ENCODE results near the gene CMBL. TPM values are rescaled to one million over a fixed set of nuclear protein-coding genes. Genes with fewer than 3 reads are reported as not detected.

CMBL gene
- total RNA-seq, 1 experiment from 2014 or later: 12.9 TPM

DNA sequence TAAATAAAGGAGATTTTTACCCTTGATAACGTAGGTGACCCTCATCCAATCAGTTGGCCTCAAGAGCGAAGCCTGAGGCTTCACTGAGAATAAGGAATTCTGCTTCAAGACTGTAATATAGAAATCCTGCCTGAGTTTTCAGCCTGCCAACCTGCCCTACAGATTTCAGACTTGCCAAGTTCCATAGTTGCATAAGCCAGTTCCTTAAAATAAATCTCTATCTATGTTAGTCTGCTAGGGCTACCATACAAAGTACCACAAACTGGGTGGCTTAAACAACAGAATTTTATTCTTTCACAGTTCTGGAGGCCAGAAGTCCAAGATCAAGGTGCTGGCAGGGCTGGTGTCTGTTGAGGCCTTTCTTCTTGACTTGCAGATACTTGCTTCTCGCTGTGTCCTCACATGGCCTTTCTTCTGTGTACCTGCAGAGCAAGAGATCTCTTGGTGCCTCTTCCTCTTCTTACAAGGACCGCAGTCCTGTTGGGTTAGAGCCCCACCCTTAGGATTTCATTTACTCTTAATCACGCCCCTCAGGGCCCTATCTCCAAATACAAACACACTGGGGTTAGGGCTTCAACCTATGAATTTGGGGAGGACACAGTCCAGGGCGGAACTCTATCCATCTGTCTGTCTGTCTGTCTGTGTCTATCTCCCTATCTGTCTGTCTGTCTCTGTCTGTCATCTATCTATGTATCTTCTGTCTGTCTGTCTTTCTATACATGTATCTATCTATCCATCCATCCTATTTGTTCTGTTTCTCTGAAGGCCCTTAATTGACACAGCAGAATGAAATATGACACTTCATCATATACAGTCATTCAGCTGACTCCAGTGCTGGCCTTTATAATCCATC lies 17.0 kb upstream of the CMBL start:
- BruUV-seq (replicated peaks): no TSS peak
- H3K4me3 Mint-ChIP-seq (ENCODE audit: low read depth, unreplicated experiment): no peak overlapping the region
- DNase-seq: no peak
- intact Hi-C loops (cut with micrococcal nuclease; ENCODE audit: unreplicated experiment): no loop called here
- H3K4me1 Mint-ChIP-seq (ENCODE audit: low read depth, unreplicated experiment): no peaks in the 10 kb centered on the region
- no peaks in the 10 kb centered on the region for H3K36me3 Mint-ChIP-seq (ENCODE audit: insufficient read depth, unreplicated experiment)
- H3K27me3 Mint-ChIP-seq (ENCODE audit: unreplicated experiment): peaks cover under 1% of the 10 kb centered on the region
- no peaks in the 10 kb centered on the region for H3K9me3 Mint-ChIP-seq (ENCODE audit: low read depth, unreplicated experiment)
- CTCF ChIA-PET: interaction anchor here (0.7 kb wide), 1 partner anchor 20 kb away, joined by 5 read pairs; no protein-coding TSS in a partner anchor
- TF ChIP-seq CTCF (IDR thresholded peaks at IDR 0.05; ENCODE audit: unreplicated experiment): no peak
- H3K27ac Mint-ChIP-seq (ENCODE audit: unreplicated experiment): no peak overlapping the region

DNA sequence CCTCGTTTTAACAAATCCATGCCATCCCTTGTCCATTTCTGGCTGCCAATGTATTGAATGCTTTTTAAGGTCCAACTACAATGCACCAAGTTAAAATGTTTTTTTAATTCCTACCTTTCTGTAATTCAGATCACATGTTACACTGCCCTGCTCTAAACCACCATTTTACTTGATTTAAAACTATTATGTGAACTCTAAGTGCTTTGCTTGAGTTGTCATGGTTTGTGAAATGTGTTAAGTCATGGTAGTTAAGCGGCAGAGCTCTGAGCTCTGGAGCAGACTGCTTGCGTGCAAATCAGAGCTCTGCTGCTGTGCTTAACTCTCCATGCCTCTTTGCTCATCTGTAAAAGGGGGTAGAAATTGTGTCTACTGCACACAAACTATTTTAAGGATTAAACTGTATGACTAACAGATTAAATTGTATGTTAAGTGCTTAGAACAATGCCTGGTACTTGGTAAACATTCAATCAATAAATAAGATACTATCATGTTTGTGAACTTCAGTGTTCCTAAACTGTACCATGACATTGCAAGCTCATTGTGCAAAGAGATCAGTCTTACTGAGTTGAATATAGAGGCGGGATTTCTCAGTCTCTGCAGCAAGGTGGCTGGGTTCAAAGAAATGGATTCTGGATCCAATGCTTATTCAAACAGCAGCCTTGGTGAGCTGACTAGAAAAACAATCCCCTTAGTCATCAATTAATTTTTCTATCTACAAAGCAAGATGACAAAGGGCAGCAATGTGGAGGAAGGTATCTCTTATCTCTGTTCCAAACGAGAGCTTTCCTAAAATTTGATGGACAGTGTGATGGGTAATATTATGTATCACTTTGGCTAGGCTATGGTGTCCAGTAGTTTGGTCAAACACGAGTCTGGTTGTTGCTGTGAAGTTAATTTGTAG lies 16.1 kb upstream of the CMBL start:
- no TSS peak for BruUV-seq (replicated peaks)
- no peak overlapping the region for H3K27ac Mint-ChIP-seq (ENCODE audit: unreplicated experiment)
- intact Hi-C loops (cut with micrococcal nuclease; ENCODE audit: unreplicated experiment): no loop called here
- no peak overlapping the region for H3K4me3 Mint-ChIP-seq (ENCODE audit: low read depth, unreplicated experiment)
- H3K4me1 Mint-ChIP-seq (ENCODE audit: low read depth, unreplicated experiment): no peaks in the 10 kb centered on the region
- TF ChIP-seq CTCF (IDR thresholded peaks at IDR 0.05; ENCODE audit: unreplicated experiment): no peak
- H3K36me3 Mint-ChIP-seq (ENCODE audit: insufficient read depth, unreplicated experiment): no peaks in the 10 kb centered on the region
- no peaks in the 10 kb centered on the region for H3K27me3 Mint-ChIP-seq (ENCODE audit: unreplicated experiment)
- CTCF ChIA-PET: no interaction called here
- H3K9me3 Mint-ChIP-seq (ENCODE audit: low read depth, unreplicated experiment): no peaks in the 10 kb centered on the region
- no peak for DNase-seq

GRCh38 chr5:10321882-10322281 lies 14.2 kb upstream of the CMBL start:
- no peaks in the 10 kb centered on the region for H3K36me3 Mint-ChIP-seq (ENCODE audit: insufficient read depth, unreplicated experiment)
- CTCF ChIA-PET: no interaction called here
- no peaks in the 10 kb centered on the region for H3K9me3 Mint-ChIP-seq (ENCODE audit: low read depth, unreplicated experiment)
- no peaks in the 10 kb centered on the region for H3K27me3 Mint-ChIP-seq (ENCODE audit: unreplicated experiment)
- BruUV-seq (replicated peaks): no TSS peak
- DNase-seq: no peak
- H3K27ac Mint-ChIP-seq (ENCODE audit: unreplicated experiment): no peak overlapping the region
- no peak for TF ChIP-seq CTCF (IDR thresholded peaks at IDR 0.05; ENCODE audit: unreplicated experiment)
- H3K4me3 Mint-ChIP-seq (ENCODE audit: low read depth, unreplicated experiment): no peak overlapping the region
- no peaks in the 10 kb centered on the region for H3K4me1 Mint-ChIP-seq (ENCODE audit: low read depth, unreplicated experiment)
- intact Hi-C loops (cut with micrococcal nuclease; ENCODE audit: unreplicated experiment): no loop called here

DNA sequence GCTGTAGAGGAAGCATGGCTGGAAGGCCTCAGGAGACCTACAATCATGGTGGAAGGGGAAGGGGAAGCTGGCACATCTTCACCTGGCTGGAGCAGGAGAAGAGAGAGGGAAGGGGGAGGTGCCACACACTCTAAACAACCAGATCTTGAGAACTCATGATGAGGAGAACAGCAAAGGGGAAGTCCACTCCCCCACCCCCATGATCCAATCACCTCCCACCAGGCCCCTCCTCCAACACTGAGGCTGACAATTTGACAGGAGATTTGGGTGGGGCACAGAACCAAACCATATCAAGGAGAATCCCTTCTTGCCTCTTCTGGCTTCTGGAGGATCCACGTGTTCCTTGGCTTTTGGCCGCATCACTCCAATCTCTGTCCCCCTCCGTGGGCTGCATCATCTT lies 13.1 kb upstream of the CMBL start:
- no TSS peak for BruUV-seq (replicated peaks)
- no peak for TF ChIP-seq CTCF (IDR thresholded peaks at IDR 0.05; ENCODE audit: unreplicated experiment)
- CTCF ChIA-PET: no interaction called here
- intact Hi-C loops (cut with micrococcal nuclease; ENCODE audit: unreplicated experiment): no loop called here
- Mint-ChIP-seq H3K27ac (ENCODE audit: unreplicated experiment) (no peak overlapping the region), H3K4me1 (ENCODE audit: low read depth, unreplicated experiment) (no peaks in the 10 kb centered on the region), H3K27me3 (ENCODE audit: unreplicated experiment) (no peaks in the 10 kb centered on the region), H3K4me3 (ENCODE audit: low read depth, unreplicated experiment) (no peak overlapping the region), H3K36me3 (ENCODE audit: insufficient read depth, unreplicated experiment) (no peaks in the 10 kb centered on the region), H3K9me3 (ENCODE audit: low read depth, unreplicated experiment) (no peaks in the 10 kb centered on the region)
- no peak for DNase-seq
